GM12892 (cell line): ENCODE measurements around the gene BCAR1.

Experiments used
- POLR2A ChIP-seq: IDR thresholded peaks from 2 replicates; pipeline ENCODE4 v1.6.1; 2011; ENCODE audit warnings: low read depth, low read length, control low read depth
- POLR2AphosphoS5 ChIP-seq: IDR thresholded peaks from 2 replicates; pipeline ENCODE4 v1.6.1; 2011; ENCODE audit warnings: low read depth, low read length, control low read depth
- TAF1 ChIP-seq: IDR thresholded peaks from 2 replicates; pipeline ENCODE4 v1.6.1; 2011; ENCODE audit warnings: low read depth, mild to moderate bottlenecking, control low read depth, low read length, borderline replicate concordance

GRCh38 chr16:75196836-75197235 lies 54.6 kb downstream of the BCAR1 start:
- TF ChIP-seq POLR2AphosphoS5 (no peak), TAF1 (no peak), POLR2A (no peak)
